C1 segment of cervical spinal cord (tissue), 14 donors: ENCODE measurements around the gene ADGRB2.

Source experiments
- DNase-seq, 14 donors: peaks; one replicate each; lab custom pipeline; 2025; lab: John Stamatoyannopoulos, UW

ADGRB2 gene

GRCh38 chr1:31685795-31686194 is 78.3 kb downstream of the ADGRB2 start:
- DNase-seq: no peak

GRCh38 chr1:31683997-31684396 is 80.1 kb downstream of the ADGRB2 start:
- no peak for DNase-seq

GRCh38 chr1:31681415-31681814 is 82.7 kb downstream of the ADGRB2 start:
- DNase-seq: no peak

GRCh38 chr1:31679676-31680230 is 84.4 kb downstream of the ADGRB2 start:
- no peak for DNase-seq

GRCh38 chr1:31679091-31679490 is 85.0 kb downstream of the ADGRB2 start:
- DNase-seq: no peak

GRCh38 chr1:31678681-31679080 is 85.5 kb downstream of the ADGRB2 start:
- DNase-seq: no peak

- DNase-seq: peak in 1 of 14 donors; percentile 18
Observed at GRCh38 chr1:31677949-31678348, 86.2 kb downstream of the ADGRB2 start.

GRCh38 chr1:31677401-31677800 is 86.7 kb downstream of the ADGRB2 start:
- no peak for DNase-seq
